Kidney capillary endothelial cell (primary cell): Measurements from ENCODE around the gene UBE2O.
"Not testable (repeated sequence)": the region's sequence is repeated elsewhere in the genome, so short reads cannot be mapped to it uniquely, and the experiment has no call there.

ENCODE experiments used
- DNase-seq: peaks from one replicate; pipeline ENCODE4 v3.0.0-alpha.2; 2018; ENCODE audit warnings: low spot score

Gene UBE2O

DNA sequence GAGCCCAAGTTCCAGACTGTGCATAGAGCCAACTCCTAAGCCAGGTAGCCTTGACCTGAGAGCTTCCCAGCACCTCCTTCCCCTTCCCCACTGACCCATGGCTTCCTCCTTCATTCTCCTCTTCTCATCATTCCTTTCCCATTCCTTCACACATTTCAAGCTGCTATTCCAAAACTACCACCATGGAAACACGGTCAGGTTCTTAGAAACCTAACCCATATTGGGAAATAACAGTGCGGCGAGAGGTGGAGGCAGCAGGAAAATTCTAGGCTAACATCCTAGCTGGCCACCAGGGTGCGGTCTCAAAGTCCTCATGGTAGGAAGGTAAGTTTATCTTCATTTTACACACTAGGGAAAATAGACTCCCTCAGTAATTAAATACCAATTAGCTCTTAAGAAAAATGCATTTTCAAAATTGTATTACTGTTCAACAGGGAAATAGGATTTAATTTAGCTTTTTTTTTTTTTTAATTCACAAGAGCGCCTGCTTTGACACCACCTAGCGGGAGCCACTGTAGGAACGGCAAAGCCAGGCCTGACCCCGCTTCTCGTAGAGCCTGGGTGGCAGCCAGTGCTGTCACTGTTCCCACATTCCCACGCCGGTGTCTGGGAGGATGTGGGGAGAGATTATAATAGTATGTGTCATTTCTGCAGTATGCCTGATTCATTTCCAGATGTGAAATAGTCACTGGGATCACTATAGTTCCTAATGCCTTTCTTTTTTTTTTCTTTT, 82.5 kb downstream of the UBE2O start:
- DNase-seq: peak; percentile 98

GRCh38 chr17:76369804-76370203, 83.1 kb downstream of the UBE2O start:
- DNase-seq: no peak

DNA sequence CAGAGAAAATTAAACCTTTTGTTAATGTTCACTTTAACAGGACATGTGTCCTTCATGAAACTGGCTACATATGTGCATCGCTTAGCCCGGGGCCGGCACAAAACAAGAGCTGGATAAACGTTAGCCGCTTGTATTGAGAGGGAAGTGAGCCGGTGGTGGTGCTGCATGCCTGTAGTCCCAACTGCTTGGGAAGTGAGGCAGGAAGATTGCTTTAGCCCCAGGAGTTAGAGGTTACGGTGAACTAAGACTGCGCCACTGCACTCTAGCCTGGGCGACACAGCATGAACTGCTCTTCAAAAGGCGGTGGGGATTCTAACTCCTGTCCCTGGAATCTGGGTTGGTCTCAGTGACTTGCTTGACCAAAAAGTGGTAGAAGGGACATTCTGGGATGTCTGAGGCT, 83.6 kb downstream of the UBE2O start:
- DNase-seq: no peak

DNA sequence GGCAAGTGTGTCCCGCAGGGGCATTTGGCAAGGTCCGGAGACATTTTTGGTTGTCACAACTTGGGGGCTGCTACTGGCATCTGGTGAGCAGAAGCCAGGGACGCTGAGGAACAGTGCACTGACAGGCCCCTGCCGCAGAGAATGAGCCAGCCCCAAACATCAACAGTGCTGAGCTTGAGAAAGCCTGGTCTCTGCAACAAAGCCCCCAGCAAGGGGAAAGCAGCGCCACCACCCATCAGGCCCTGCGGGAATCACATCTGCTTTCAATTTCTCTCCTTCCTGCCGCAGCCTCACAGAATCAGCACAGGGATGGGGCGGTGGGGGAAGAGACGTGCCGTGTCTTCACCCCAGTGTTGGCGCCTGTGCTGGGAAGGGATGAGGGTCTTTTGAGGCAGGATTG, 84.4 kb downstream of the UBE2O start:
- no peak for DNase-seq

DNA sequence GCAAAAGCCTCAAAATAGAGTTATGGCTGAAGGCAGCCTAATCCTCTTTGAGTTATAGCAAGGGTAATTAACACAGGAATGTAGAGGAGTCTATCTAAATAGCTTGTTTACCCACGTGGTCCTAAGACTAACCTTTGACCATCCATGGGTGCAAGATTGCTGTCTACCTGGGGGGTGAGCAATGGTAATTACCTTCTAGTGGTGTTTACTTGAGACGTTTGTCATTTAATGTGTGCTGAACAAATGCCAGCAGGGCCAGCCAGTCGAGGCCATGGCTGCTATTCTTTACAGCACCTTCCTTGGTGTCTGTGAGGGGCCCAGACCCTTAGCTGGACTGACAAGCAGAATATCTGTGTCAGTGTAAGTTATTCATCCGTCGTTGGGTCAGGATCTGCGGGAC, 85.3 kb downstream of the UBE2O start:
- no peak for DNase-seq

DNA sequence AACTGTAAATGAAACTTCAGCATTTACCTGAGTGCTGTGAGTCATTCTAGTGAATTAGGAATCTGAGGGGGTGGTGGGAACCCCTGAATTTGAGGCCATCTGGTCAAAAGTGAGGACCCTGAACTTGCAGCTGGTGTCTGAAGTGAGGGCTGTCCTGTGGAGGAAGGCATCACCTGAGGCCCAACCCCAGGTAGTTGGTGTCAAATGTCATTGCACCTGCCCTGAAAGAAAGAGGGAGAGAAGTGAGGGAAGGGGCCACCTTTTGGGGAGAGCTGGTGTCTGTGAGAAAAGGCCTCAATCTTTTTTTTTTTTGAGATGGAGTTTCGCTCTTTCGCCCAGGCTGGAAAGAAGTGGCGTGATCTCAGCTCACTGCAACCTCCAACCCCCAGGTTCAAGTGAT, 86.7 kb downstream of the UBE2O start:
- DNase-seq: no peak

GRCh38 chr17:76365256-76365903, 87.6 kb downstream of the UBE2O start:
- no peak for DNase-seq

GRCh38 chr17:76363107-76363842, 89.7 kb downstream of the UBE2O start:
- DNase-seq: no peak

- no peak for DNase-seq
These were observed 92.5 kb downstream of the UBE2O start for GRCh38 chr17:76360461-76360860.

DNA sequence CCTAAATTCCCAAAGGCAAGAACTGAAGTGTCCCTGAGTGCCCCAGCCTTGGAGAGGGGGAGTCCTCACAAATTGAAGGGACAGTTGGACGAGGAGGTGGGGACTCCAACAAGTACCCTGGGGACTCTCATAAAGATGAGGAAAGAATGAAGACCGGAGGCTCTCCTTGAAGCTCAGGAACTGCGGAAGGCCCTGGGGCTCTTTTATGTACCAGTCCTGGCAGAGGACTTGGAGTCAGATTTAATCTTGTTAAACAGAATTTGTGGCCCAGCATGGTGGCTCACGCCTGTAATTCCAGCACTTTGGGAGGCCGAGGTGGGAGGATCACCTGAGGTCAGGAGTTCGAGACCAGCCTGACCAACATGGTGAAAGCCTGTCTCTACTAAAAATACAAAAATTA, 93.2 kb downstream of the UBE2O start:
- not testable (repeated sequence) for DNase-seq

DNA sequence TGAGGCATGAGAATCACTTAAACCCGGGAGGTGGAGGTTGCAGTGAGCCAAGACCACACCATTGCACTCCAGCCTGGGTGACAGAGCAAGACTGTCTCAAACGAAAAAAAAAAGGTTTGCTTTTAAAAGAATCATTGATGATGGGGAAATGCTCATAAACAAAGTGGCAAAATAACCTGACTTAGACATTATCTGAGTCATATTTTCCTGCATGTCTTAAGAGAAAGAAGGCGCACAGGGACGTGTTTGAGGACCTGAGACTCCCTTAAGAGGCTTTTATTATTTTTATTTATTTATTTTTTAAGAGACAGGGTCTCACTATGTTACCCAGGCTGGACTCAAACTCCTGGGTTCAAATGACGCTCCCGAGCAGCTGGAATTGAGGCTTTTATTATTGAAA, 93.6 kb downstream of the UBE2O start:
- no peak for DNase-seq

DNA sequence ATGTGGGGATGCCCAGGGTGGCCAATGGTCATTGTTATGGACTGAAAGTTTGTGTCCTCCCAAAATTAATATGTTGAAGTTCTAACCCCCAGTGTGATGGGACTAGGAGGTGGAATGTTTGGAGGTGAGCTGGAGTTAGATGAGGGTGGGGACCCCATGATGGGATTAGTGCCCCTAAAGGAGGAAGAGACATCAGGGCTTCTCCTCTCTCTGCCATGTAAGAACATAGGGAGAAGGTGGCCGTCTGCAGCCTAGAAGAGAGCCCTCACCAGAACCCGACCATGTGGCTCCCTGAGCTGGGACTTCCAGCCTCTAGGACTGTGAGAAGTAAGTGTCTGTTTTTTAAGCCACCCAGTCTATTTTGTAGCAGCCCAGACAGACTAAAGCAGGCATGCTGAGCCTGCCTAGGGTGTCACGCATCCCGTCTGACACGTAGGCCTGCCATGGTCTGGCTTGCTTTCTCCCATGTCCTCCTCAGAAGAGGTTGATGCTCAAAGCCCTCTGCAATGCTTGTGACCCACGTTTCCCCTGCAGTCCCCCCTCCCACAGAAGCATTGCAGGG, 95.3 kb downstream of the UBE2O start:
- no peak for DNase-seq

GRCh38 chr17:76356803-76357456, 96.0 kb downstream of the UBE2O start:
- DNase-seq: no peak

GRCh38 chr17:76354747-76355310, 98.1 kb downstream of the UBE2O start:
- no peak for DNase-seq

DNA sequence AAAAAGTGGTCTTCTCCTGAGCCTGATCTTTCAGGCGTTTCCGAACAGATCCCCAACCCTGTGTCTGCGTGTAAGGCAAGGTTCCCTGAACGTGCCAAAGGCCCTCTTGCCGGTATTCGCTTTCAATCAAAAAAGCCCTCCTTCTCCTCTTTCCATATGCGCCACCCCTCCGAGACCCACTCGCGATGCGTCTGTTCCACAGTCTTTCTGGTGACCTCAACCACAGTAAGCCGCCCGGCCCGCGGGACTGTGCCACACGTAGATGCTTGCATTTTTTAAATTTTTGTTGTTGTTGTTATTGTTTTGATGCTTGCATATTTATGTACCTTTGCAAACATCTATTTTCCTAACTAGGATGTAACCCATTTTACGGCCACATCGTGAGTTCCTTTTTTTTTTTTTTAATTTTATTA, 98.6 kb downstream of the UBE2O start:
- no peak for DNase-seq

DNA sequence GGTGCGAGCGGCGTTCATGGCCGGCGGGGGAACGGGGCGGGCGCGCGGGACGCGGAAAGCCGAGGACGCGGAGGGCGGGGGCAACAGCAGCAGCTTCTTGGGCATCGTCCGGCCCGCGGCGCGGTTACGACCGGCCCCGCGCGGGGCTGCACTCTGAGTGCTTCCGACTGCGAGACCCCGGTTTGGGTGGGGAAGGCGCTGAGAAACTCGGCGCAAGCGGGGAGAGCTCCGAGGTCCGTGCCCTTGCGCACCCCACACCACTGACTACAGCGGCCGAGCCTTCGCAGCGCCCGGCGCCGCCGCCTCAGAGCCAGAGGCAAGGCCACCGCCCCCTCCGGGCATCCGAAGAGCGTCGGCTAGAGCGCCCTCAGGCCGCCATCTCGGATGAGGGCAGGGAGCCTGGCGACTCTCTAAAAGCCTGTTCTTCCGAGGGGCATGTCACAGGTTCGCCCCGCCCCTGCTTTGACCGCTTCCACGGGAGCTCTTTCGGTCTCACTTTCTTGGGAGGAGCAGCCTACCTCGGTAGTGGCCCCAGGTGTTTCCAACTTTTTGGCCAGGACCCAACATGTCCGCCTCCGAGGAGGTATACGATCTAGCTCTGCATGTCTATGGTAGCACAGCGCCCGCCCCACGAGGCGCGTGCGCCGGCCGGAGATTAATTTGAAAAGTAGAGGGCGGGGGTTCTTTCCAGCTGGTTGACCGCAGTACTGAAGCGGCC, 99.2 kb downstream of the UBE2O start, which contains the start of gene PRPSAP1:
TSS of gene PRPSAP1 (minus strand) at position 318 of the 718 bp plus-strand sequence. CDS start at position 105, 213 bp downstream.
- DNase-seq: peak; percentile 91

DNA sequence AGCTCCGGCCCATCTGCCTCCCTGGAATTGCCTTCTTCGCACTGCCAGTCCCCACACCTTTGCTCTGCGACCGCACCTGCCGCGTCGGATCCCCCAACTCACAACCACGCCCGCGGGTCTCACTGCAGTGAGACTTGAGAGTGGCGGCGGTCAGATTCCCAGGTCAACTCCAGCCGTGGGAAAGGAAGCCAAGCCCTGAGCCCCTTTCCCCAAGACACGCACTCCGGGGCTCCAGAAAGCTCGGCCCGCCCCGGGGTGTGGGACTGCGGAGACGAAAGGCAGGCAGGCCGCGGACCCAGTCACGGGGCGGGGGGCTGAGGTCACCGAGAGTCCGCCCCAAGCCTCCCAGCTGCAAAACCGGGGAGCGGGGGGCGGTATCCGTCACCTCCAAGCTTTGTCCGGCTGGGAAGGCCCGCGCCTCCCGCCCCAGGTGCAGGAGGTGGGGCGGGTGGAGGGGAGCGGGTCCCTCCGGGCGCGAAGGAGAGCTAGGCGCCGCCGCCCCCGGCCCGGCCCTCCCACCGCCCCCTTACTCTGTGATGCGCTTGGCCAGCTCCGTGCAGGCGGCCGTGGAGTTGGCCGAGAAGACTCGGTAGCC, 99.9 kb downstream of the UBE2O start:
- no peak for DNase-seq

DNA sequence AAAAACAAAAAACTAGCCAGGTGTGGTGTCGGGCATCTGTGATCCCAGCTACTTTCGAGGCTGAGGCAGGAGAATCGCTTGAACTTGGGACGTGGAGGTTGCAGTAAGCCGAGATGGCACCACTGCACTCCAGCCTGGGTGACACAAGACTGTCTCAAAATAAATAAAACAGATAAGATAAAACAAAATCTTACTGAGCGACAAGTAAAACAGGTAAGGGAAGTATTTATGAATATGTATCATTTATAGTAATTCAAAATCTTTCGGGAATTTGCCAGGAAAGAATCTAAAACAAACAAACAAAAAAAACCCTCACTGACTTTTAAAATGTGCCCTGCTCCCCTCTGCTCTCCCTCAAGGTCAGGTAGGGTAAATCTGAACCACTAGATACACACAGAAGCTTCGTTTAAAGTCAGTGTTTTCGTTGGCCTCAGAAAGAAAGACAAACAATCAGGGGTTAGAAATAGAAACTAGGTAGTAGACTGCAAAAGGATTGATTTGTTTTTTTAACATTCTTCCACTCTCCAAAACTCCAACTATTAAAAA, 101.4 kb downstream of the UBE2O start:
- DNase-seq: no peak

- no peak for DNase-seq
These were observed 102.5 kb downstream of the UBE2O start for GRCh38 chr17:76350463-76350862.

- DNase-seq: not testable (repeated sequence)
These were observed 106.0 kb downstream of the UBE2O start for GRCh38 chr17:76346936-76347335.
